HEK293 (cell line): Measurements from ENCODE around the gene FEZF2.
A peak's percentile ranks its signal among the peaks of the same experiment; 100 is the strongest.

ENCODE experiments used
- CTCF ChIA-PET: fragments of 350-600 bp; formaldehyde crosslinking; extraction: SDS; loops from one replicate; lab custom pipeline; 2021; ENCODE audit warnings: antibody characterized with exemption; lab: Yijun Ruan, JAX
- POLR2A ChIA-PET: fragments of 300-600 bp; formaldehyde crosslinking; extraction: SDS; loops from one replicate; lab custom pipeline; 2020; ENCODE audit warnings: antibody characterized with exemption, inconsistent platforms; lab: Yijun Ruan, JAX
- H3K27ac ChIP-seq: fragments of 200-500 bp; sonication (Bioruptor generic); 2 replicates; pipeline ENCODE4 v1.5.1; 2014; ENCODE audit warnings: low read depth, low read length, control low read depth, inconsistent platforms; ENCODE audit errors: extremely low read depth
- H3K36me3 ChIP-seq, 2 experiments: fragments of 200-500 bp in 1 of 2; sonication (Bioruptor generic) in 1 of 2; 1 replicate in 1 of 2; 2 replicates in 1 of 2; pipeline ENCODE4 v1.5.1; 2014 to 2017; ENCODE audit warnings: inconsistent platforms in 2 of 2, low read length in 2 of 2; ENCODE audit not compliant: control insufficient read depth in 2 of 2, insufficient read depth in 1 of 2
- H3K4me1 ChIP-seq: fragments of 200-500 bp; sonication (Bioruptor generic); 2 replicates; pipeline ENCODE4 v1.5.1; 2014; ENCODE audit warnings: mild to moderate bottlenecking, low read length, inconsistent platforms; ENCODE audit not compliant: control insufficient read depth, insufficient read depth
- H3K4me3 ChIP-seq: 2 replicates; pipeline ENCODE4 v1.5.1; 2011; ENCODE audit warnings: low read depth, mild to moderate bottlenecking, control low read depth, low read length, moderate library complexity
- H3K9me3 ChIP-seq: fragments of 200-500 bp; sonication (Bioruptor generic); 2 replicates; pipeline ENCODE4 v1.5.1; 2014; ENCODE audit warnings: low read depth, low read length, inconsistent platforms; ENCODE audit not compliant: control insufficient read depth, insufficient read depth
- SCRT1 ChIP-seq: fragments of 450-650 bp; formaldehyde crosslinking; IDR thresholded peaks from 2 replicates; pipeline ENCODE4 v1.5.1; 2016; ENCODE audit warnings: missing biosample characterization, missing genetic modification characterization, borderline replicate concordance
- SCRT2 ChIP-seq: fragments of 450-650 bp; formaldehyde crosslinking; IDR thresholded peaks from 2 replicates; pipeline ENCODE4 v1.5.1; 2016; ENCODE audit warnings: missing biosample characterization, missing genetic modification characterization
- ZBTB20 ChIP-seq: fragments of 450-650 bp; formaldehyde crosslinking; IDR thresholded peaks from 2 replicates; pipeline ENCODE4 v1.5.1; 2016; ENCODE audit warnings: missing biosample characterization, missing genetic modification characterization
- ZBTB8A ChIP-seq: fragments of 450-650 bp; formaldehyde crosslinking; IDR thresholded peaks from 2 replicates; pipeline ENCODE4 v1.5.1; 2016; ENCODE audit warnings: missing biosample characterization, missing genetic modification characterization
- ZNF174 ChIP-seq: fragments of 450-650 bp; formaldehyde crosslinking; IDR thresholded peaks from 2 replicates; pipeline ENCODE4 v1.5.0; 2017; ENCODE audit warnings: missing biosample characterization, mild to moderate bottlenecking, missing genetic modification characterization
- ZNF184 ChIP-seq: fragments of 450-650 bp; IDR thresholded peaks from 2 replicates; pipeline ENCODE4 v1.5.1; 2018; ENCODE audit warnings: missing biosample characterization, mild to moderate bottlenecking, missing genetic modification characterization
- ZNF366 ChIP-seq: fragments of 450-650 bp; formaldehyde crosslinking; conservative IDR thresholded peaks from 2 replicates; pipeline ENCODE4 v1.5.1; 2016; ENCODE audit warnings: missing biosample characterization, missing genetic modification characterization
- ZNF423 ChIP-seq: fragments of 450-650 bp; formaldehyde crosslinking; IDR thresholded peaks from 2 replicates; pipeline ENCODE4 v1.5.1; 2016; ENCODE audit warnings: missing biosample characterization, missing genetic modification characterization
- ZNF473 ChIP-seq: fragments of 450-650 bp; formaldehyde crosslinking; IDR thresholded peaks from 2 replicates; pipeline ENCODE4 v1.5.1; 2017; ENCODE audit warnings: missing biosample characterization, missing genetic modification characterization
- ZNF549 ChIP-seq: fragments of 450-650 bp; IDR thresholded peaks from 2 replicates; pipeline ENCODE4 v1.5.1; 2018; ENCODE audit warnings: missing biosample characterization, missing genetic modification characterization, mild to moderate bottlenecking, inconsistent platforms, moderate library complexity
- ZNF596 ChIP-seq: fragments of 450-650 bp; IDR thresholded peaks from 2 replicates; pipeline ENCODE4 v1.5.0; 2018; ENCODE audit warnings: missing biosample characterization, mild to moderate bottlenecking, missing genetic modification characterization, moderate library complexity
- ZNF660 ChIP-seq: fragments of 450-650 bp; IDR thresholded peaks from 2 replicates; pipeline ENCODE4 v1.5.1; 2018; ENCODE audit warnings: missing biosample characterization, mild to moderate bottlenecking, missing genetic modification characterization
- ZNF664 ChIP-seq: fragments of 450-650 bp; formaldehyde crosslinking; IDR thresholded peaks from 2 replicates; pipeline ENCODE4 v1.5.1; 2016; ENCODE audit warnings: missing biosample characterization, missing genetic modification characterization
- ZNF76 ChIP-seq: fragments of 450-650 bp; formaldehyde crosslinking; IDR thresholded peaks from 2 replicates; pipeline ENCODE4; 2016; ENCODE audit warnings: low read depth, missing biosample characterization, missing genetic modification characterization, borderline replicate concordance
- ZNF777 ChIP-seq: fragments of 450-650 bp; formaldehyde crosslinking; IDR thresholded peaks from 2 replicates; pipeline ENCODE4 v1.5.1; 2017; ENCODE audit warnings: missing biosample characterization, missing genetic modification characterization, borderline replicate concordance
- TF ChIP-seq, protein P1 (sequence below): fragments of 450-650 bp; formaldehyde crosslinking; IDR thresholded peaks from 2 replicates; pipeline ENCODE4 v1.5.1; 2016; ENCODE audit warnings: missing biosample characterization, missing genetic modification characterization, low read depth
- TF ChIP-seq, protein P2 (sequence below): fragments of 450-650 bp; formaldehyde crosslinking; IDR thresholded peaks from 2 replicates; pipeline ENCODE4 v1.5.0; 2017; ENCODE audit warnings: missing biosample characterization, missing genetic modification characterization, borderline replicate concordance
- TF ChIP-seq, protein P3 (sequence below): fragments of 450-650 bp; formaldehyde crosslinking; IDR thresholded peaks from 2 replicates; pipeline ENCODE4 v1.5.1; 2017; ENCODE audit warnings: missing biosample characterization, missing genetic modification characterization

The FEZF2 gene

DNA sequence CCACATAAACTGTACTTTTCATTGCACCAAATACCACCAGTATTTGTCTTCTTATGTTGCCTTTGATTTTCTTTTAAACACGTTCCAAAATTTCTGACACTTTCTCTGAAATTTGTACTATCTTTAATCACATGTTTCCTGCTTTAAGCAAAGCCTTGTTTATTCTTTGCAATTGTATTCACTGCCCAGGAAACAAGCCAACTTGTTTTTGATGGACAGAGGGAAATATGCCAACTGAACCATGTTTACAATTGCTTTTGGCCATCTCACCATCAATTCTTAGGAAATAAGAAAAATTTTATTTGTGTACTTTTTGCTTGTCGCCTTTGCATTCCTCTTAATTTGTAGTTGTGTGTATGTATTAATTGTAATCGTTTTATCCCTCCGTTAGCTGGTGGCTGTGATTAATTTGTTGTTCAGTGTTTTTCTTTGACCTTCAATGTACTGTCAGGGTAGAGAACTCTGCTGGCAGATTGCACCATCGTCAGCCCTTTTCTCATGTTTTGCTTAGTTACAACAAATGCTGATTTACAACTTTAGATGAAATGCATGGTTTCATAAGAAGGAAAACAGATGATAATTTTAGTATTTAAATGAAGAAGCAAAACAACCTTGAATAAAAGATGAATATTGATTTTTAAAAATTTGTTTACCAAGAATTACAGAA is 19.4 kb upstream of the FEZF2 start (continued):
- TF ChIP-seq ZNF473 (no peak), ZNF76 (tag by site-specific recombination) (no peak), ZBTB8A (tag by site-specific recombination) (no peak), ZNF423 (tag by site-specific recombination) (no peak), ZNF174 (tag by site-specific recombination) (no peak), ZNF596 (tag by site-specific recombination) (no peak)

DNA sequence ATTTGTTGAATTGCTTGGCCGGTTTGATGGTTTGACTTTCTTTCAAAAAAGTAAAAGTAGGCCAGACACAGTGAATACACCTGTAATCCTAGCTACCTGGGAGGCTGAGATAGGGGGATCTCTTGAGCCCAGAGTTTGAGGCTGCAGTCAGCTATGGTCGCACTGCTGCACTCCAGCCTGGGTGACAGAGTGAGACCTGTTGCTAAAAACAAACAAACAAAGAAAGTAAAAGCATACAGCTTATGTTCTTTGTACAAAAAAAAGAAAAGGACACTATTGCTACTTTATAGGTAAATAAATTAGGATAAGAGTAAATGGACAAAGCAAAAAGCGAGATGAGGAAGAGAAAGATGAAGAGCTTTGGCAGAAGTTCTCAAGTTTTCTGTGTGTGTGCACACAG is 13.9 kb upstream of the FEZF2 start:
- no peaks in the 10 kb centered on the region for H3K9me3 ChIP-seq
- ChIA-PET CTCF (interaction anchor here (1.0 kb wide), 1 partner anchor 55 kb away, joined by 5 read pairs; no protein-coding TSS in a partner anchor), POLR2A (no interaction called here)
- H3K36me3 ChIP-seq = no peaks in the 10 kb centered on the region
- TF ChIP-seq, protein P1, sequence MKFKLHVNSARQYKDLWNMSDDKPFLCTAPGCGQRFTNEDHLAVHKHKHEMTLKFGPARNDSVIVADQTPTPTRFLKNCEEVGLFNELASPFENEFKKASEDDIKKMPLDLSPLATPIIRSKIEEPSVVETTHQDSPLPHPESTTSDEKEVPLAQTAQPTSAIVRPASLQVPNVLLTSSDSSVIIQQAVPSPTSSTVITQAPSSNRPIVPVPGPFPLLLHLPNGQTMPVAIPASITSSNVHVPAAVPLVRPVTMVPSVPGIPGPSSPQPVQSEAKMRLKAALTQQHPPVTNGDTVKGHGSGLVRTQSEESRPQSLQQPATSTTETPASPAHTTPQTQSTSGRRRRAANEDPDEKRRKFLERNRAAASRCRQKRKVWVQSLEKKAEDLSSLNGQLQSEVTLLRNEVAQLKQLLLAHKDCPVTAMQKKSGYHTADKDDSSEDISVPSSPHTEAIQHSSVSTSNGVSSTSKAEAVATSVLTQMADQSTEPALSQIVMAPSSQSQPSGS (tag by site-specific recombination) = no peak
- TF ChIP-seq ZNF664 (tag by site-specific recombination) (no peak), ZNF660 (no peak), SCRT1 (peak; percentile 71), SCRT2 (tag by site-specific recombination) (peak; percentile 79)
- H3K4me1 ChIP-seq = no peaks in the 10 kb centered on the region
- H3K27ac ChIP-seq = no peak overlapping the region
- no peak overlapping the region for H3K4me3 ChIP-seq

DNA sequence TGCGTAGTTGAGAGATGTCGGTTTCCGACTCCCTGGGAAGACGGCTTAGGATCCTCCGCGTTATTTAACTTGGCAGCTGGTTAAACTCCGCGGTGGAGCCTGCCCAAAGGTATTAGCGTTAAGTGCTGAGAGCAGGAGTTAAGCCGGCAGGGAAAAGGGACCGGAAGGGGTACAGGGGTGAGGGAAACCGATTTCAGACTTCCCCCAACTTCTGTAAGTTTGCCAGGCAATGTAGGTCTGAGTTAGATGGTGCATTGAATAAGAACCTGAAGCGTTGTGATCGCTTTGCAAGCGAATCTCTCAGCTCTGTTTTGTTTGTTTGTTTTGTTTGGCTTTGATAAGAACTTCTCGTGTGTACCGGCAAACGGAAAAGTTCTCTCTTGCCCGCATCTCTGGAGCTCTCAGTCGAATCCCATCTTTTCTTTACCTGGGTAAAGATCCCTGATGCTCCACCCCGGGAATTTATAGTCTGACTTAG is 6.0 kb upstream of the FEZF2 start:
- POLR2A ChIA-PET = no interaction called here

More for the DNA sequence above, 6.0 kb upstream of the FEZF2 start:
- no peaks in the 10 kb centered on the region for H3K36me3 ChIP-seq
- H3K9me3 ChIP-seq = no peaks in the 10 kb centered on the region
- H3K4me1 ChIP-seq = no peaks in the 10 kb centered on the region
- no peak overlapping the region for H3K27ac ChIP-seq
- CTCF ChIA-PET = no interaction called here
- no peak overlapping the region for H3K4me3 ChIP-seq
- TF ChIP-seq ZNF184 (tag by site-specific recombination) (no peak), ZBTB20 (tag by site-specific recombination) (no peak), ZNF549 (tag by site-specific recombination) (no peak), ZNF777 (no peak), ZNF366 (no peak)
- TF ChIP-seq, protein P2, sequence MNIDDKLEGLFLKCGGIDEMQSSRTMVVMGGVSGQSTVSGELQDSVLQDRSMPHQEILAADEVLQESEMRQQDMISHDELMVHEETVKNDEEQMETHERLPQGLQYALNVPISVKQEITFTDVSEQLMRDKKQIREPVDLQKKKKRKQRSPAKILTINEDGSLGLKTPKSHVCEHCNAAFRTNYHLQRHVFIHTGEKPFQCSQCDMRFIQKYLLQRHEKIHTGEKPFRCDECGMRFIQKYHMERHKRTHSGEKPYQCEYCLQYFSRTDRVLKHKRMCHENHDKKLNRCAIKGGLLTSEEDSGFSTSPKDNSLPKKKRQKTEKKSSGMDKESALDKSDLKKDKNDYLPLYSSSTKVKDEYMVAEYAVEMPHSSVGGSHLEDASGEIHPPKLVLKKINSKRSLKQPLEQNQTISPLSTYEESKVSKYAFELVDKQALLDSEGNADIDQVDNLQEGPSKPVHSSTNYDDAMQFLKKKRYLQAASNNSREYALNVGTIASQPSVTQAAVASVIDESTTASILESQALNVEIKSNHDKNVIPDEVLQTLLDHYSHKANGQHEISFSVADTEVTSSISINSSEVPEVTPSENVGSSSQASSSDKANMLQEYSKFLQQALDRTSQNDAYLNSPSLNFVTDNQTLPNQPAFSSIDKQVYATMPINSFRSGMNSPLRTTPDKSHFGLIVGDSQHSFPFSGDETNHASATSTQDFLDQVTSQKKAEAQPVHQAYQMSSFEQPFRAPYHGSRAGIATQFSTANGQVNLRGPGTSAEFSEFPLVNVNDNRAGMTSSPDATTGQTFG (tag by site-specific recombination) = no peak
- TF ChIP-seq, protein P3, sequence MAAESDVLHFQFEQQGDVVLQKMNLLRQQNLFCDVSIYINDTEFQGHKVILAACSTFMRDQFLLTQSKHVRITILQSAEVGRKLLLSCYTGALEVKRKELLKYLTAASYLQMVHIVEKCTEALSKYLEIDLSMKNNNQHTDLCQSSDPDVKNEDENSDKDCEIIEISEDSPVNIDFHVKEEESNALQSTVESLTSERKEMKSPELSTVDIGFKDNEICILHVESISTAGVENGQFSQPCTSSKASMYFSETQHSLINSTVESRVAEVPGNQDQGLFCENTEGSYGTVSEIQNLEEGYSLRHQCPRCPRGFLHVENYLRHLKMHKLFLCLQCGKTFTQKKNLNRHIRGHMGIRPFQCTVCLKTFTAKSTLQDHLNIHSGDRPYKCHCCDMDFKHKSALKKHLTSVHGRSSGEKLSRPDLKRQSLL (tag by site-specific recombination) = no peak
